ENCODE measurements around the gene ZNF385B.
"Not testable (repeated sequence)": the region's sequence is repeated elsewhere in the genome, so short reads cannot be mapped to it uniquely, and the experiment has no call there.

Gene ZNF385B
- 0 reads per million in 2 experiments for total RNA-seq

GRCh38 chr2:179861416-179862067, at the start of gene ZNF385B:
Gene ZNF385B (minus strand): TSS chr2:179861612.
- DNase-seq (ENCODE audit: low read depth), result no peak

- DNase-seq (ENCODE audit: low read depth), result no peak
Measured at GRCh38 chr2:179910735-179911113, 49.3 kb upstream of the ZNF385B start.

- DNase-seq (ENCODE audit: low read depth), result no peak
Measured at GRCh38 chr2:179909845-179910734, 48.7 kb upstream of the ZNF385B start.

- no peak for DNase-seq (ENCODE audit: low read depth)
Measured at GRCh38 chr2:179900655-179901054, 39.2 kb upstream of the ZNF385B start.

GRCh38 chr2:179899666-179900065, 38.3 kb upstream of the ZNF385B start:
- no peak for DNase-seq (ENCODE audit: low read depth)

- DNase-seq (ENCODE audit: low read depth), result no peak
Measured at GRCh38 chr2:179898873-179899272, 37.5 kb upstream of the ZNF385B start.

- DNase-seq (ENCODE audit: low read depth), result no peak
Measured at GRCh38 chr2:179893616-179894015, 32.2 kb upstream of the ZNF385B start.

- DNase-seq (ENCODE audit: low read depth), result no peak
Measured at GRCh38 chr2:179891237-179891636, 29.8 kb upstream of the ZNF385B start.

GRCh38 chr2:179890666-179891065, 29.3 kb upstream of the ZNF385B start:
- DNase-seq (ENCODE audit: low read depth), result no peak

- DNase-seq (ENCODE audit: low read depth), result not testable (repeated sequence)
Measured at GRCh38 chr2:179888642-179889041, 27.2 kb upstream of the ZNF385B start.

- no peak for DNase-seq (ENCODE audit: low read depth)
Measured at GRCh38 chr2:179884193-179884592, 22.8 kb upstream of the ZNF385B start.

GRCh38 chr2:179882851-179883806, 21.7 kb upstream of the ZNF385B start:
- no peak for DNase-seq (ENCODE audit: low read depth)

- no peak for DNase-seq (ENCODE audit: low read depth)
Measured at GRCh38 chr2:179877601-179878364, 16.4 kb upstream of the ZNF385B start.

GRCh38 chr2:179876266-179876665, 14.9 kb upstream of the ZNF385B start:
- no peak for DNase-seq (ENCODE audit: low read depth)

GRCh38 chr2:179875864-179876263, 14.5 kb upstream of the ZNF385B start:
- no peak for DNase-seq (ENCODE audit: low read depth)

- no peak for DNase-seq (ENCODE audit: low read depth)
Measured at GRCh38 chr2:179862898-179863458, 1.6 kb upstream of the ZNF385B start.

GRCh38 chr2:179861027-179861415, 391 bp downstream of the ZNF385B start:
- DNase-seq (ENCODE audit: low read depth), result no peak

GRCh38 chr2:179860255-179861026, 971 bp downstream of the ZNF385B start:
- no peak for DNase-seq (ENCODE audit: low read depth)

GRCh38 chr2:179859523-179859922, 1.9 kb downstream of the ZNF385B start:
- no peak for DNase-seq (ENCODE audit: low read depth)

- DNase-seq (ENCODE audit: low read depth), result no peak
Measured at GRCh38 chr2:179857236-179857635, 4.2 kb downstream of the ZNF385B start.

Measured in T follicular helper cell (primary cell).